GM19023 (cell line): ENCODE data around the gene ZNF764.
"Not testable (repeated sequence)": the region's sequence is repeated elsewhere in the genome, so short reads cannot be mapped to it uniquely, and the experiment has no call there.

Experiments used
- ATAC-seq: cut with Tn5 transposase; IDR thresholded peaks from one replicate; pipeline ENCODE4 v1.9.1; 2021; ENCODE audit warnings: mild to moderate bottlenecking, moderate library complexity; ENCODE audit not compliant: unreplicated experiment

Gene ZNF764

DNA sequence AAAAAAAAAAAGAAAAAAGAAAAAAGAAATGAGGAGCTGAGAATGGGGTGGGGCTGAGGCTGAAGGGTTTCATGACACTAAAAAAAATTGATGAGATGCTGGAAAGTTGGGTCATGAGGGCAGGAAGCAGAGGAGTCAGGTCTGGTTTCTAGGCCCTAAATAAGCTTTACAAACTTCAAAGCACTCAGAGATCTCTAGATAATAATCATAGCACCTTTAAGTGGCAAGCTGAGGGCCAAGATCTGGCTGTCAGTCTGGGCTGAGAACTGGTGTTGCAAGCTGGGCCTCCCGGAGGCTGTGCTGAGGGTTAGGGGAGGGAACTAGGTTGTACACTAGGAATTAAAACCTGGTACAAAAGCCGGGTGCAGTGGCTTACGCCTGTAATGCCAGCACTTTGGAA lies 6.4 kb downstream of the ZNF764 start:
- ATAC-seq, result no peak

DNA sequence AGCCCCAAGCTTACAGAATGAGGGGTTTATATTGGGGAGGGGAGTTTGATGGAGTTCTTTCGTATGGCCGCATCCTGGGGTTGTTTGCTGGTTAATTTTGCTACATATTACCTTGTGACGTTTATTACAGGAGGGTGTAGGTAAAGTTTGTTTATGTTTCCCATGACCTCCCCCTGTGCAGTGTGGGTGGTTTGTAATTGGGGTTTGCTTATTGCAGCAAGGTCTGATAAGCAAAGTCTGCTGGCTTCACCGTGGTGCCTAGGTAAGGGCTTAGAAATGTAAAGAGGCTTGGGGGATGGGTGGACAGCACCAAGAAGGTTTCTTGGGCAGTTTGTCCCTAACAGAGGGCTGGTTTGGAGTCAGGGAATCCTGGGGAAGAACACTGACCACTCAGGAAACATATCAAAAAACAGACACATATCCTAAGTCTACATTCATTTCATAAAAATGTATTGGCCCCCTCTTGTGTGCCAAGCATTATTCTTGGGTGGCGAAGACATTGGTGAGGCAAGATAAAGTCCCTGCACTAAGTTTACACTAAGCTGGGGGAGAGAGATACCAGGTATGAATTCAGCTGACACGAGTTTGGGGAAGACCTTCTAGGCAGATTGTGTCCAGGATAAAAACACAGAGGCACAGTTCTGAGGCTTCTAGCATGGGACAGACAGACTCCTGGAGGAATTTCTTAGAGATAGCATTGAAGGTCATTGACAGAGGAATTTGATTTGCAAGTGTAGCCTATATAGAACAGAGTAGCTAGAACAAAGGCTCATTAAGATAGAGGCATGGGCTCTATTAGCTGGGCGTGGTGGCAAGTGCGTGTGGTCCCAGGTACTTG lies 9.5 kb downstream of the ZNF764 start:
- no peak for ATAC-seq

- ATAC-seq, result no peak
These were observed 12.1 kb downstream of the ZNF764 start for GRCh38 chr16:30546115-30546514.

DNA sequence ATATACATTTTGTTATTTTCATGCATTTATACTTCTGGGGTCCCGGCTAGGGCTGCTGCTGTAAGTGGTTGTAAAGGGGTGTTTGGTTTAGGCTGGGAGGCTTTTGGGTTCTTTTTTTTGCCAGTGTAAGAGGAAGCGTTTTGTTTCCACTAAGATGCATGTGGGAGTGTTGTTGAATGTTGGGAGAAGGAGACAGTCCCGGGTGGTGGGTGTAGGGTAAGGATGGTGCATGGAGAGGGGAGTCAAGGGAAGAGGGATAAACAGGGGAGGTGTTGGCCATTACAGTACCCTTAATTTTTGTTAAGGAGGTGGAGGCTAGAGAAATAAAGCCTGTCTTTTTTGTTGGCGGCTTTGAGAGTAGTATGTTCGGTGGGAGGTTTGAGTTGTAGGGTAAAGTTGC lies 15.1 kb downstream of the ZNF764 start:
- ATAC-seq, result no peak

DNA sequence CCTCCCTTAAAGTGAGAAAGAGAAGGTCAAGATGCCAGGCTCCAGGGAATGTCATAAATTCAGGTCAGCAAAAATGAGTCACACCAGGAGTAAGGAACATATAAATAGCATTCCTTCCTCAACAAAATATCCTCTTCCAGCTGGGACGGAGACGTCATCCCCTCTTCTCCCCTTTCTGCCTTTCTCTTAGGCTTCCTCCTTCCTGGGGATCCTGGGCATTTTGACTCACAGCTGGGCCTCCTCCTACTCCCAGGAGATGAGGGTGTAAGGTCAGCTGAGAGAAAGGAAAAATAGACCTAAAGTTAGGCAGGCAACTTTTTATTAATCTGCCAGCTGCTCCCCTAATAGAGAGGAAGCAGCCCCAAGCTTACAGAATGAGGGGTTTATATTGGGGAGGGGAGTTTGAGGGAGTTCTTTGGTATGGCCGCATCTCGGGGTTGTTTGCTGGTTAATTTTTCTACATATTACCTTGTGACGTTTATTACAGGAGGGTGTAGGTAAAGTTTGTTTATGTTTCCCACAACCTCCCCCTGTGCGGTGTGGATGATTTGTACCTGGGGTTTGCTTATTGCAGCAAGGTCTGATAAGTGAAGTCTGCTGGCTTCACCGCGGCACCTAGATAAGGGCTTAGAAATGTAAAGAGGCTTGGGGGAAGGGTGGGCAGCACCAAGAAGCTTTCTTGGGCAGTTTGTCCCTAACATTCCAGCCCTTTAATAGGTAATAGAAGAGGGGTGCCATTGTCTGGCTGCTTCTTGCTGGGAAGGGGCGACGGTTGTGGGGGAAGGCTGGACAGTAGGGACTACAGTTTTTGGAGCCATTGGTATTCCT lies 16.5 kb downstream of the ZNF764 start:
- ATAC-seq, result no peak

DNA sequence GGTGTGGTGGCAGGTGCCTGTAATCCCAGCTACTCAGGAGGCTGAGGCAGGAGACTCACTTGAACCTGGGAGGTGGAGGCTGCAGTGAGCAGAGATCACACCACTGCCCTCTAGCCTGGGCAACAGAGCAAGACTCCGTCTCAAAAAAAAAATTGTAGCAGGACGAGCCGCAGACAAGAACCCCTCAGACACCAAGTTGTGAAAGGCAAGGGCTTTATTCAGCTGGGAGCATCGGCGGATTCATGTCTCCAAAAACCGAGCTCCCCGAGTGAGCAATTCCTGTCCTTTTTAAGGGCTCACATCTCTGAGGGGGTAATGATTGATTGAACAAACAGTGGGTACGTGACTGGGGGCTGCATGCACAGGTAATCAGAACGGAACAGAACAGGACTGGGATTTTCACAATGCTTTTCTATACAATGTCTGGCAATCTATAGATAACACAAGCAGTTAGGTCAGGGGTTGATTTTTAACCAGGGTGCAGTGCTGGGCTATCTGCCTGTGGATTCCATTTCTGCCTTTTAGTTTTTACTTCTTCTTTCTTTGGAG lies 17.2 kb downstream of the ZNF764 start:
- not testable (repeated sequence) for ATAC-seq

- ATAC-seq, result not testable (repeated sequence)
These were observed 18.1 kb downstream of the ZNF764 start for GRCh38 chr16:30539986-30540526.

- no peak for ATAC-seq
These were observed 18.9 kb downstream of the ZNF764 start for GRCh38 chr16:30539000-30539964.

DNA sequence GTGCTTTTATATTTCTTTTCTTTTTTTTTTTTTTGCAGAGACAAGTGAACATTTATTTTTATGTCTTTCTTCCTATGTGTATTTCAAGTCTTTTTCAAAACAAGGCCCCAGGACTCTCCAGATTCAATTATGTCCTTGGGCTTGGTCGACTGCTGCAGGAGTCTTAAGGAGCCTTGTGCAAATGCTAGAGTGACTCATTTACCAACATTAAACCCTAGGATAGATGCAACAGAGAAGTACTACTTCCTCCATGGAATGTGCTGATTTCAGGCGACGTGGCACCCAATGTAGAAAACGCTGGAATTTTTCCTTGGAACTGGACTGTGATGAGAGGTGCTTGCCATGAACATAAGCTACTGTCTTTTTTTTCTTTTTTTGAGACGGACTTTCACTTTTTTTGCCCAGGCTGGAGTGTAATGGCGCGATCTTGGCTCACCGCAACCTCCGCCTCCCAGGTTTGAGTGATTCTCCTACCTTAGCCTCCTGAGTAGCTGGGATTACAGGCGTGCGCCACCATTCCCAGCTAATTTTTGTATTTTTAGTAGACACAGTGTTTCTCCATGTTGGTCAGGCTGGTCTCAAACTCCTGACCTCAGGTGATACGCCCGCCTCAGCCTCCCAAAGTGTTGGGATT lies 21.7 kb downstream of the ZNF764 start:
- ATAC-seq, result not testable (repeated sequence)

DNA sequence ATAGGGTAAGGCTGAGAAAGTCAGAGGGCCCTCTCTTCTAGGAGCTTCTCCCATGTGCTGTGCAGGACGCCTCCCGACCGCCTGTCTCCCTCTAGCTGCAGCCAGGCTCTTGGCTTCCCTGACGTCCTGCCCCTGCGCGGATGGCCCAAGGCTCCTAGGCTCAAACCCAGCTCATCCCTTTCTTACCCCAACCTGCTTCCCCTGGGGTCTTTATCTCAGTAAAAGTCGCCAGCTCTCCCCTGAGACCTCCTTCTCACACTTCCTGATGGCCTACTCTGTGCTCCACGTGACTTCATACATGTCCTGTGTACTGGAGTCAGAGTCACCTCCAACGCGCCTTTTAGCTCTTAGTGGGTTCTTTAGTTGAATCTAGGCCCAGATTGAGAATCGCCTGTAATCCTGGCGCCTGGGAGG lies 22.4 kb downstream of the ZNF764 start:
- no peak for ATAC-seq

GRCh38 chr16:30535106-30535776 lies 22.9 kb downstream of the ZNF764 start:
- no peak for ATAC-seq

DNA sequence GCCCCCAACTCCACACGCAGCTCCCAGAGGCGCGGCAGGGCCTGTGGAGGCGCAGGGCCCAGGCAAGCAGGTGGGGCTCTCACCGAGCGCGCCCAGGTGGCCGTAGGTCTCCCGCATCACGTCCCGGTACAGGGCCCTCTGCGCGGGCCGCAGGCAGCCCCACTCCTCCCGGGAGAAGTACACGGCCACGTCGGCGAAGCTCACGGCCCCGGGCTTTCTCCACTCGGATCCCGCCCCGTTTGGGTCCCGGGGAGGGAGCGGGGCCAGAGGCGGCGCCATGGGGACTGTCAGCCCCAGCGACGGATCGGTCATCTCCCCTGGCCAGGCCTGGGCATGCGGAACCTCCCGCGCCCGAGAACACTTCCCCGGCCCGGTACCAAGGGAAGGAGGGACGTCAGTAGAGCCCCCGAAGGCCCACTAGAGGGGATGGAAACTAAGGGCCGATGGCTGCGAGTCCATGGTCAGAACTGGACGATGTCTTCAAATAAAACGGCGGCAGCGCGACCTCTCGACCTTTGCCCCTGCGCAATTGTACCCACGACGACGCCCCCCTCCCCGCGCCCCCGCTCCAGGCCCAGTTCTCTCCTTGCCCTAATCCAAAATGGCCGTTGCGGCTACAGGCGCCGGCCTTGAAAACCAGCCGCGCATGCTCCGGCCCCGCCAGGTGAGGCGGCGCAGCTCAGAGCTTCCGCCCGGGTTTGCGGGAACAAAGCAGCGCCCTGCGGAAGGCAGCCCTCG lies 23.6 kb downstream of the ZNF764 start, which contains the start of gene ZNF747:
Gene ZNF747, minus strand, starts transcription at position 491 of the 738 bp plus-strand sequence. Its CDS starts 179 bp downstream, at position 312.
- peak; percentile 63 for ATAC-seq

DNA sequence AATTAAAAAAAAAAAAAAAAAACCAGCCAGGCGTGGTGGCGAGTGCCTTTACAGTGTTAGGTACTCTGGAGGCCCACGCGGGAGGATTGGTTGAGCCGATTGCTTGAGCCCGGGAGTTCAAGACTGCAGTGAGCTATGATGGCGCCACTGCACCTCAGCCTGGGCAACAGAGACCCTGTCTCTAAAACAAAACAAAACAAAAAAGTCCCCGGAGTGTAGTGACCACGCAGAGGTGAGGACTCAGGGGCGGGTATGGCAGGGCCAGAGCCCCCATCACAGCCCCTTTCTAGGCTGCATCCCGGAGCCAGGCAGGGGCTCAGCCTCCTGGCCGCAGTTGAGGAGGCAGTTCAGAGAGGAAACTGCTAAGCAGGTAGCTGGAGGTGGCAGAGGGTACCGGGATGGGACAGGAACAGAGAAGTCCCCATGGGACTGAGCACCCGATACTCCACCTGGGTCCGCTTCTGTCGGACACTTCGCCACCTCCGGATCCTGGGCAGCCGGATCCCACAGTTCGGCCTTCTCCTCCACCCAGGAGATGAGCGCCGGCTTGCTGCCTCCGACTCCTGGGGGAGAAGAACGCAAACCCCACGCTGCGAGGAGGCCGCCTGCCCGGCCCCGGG lies 24.3 kb downstream of the ZNF764 start:
- no peak for ATAC-seq

DNA sequence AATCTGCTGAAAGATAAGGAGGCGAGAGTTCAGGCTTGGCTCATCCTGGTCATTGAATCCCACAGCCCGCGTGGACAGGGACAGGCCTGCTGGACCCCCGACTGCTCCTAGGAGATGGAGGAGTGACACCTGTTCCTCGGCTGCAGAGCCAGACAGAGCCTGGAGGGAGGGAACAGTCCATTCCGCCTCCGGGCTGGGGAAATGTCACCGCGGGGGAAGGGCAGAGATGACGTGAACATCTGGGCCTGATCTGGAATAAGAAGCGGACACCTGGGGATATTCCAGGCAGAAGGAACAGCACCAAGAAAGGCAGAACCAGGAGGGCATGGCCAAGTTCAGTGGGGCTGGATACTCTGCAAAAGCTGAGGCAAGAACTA lies 25.0 kb downstream of the ZNF764 start:
- no peak for ATAC-seq

GRCh38 chr16:30532285-30533145 lies 25.7 kb downstream of the ZNF764 start:
- no peak for ATAC-seq

DNA sequence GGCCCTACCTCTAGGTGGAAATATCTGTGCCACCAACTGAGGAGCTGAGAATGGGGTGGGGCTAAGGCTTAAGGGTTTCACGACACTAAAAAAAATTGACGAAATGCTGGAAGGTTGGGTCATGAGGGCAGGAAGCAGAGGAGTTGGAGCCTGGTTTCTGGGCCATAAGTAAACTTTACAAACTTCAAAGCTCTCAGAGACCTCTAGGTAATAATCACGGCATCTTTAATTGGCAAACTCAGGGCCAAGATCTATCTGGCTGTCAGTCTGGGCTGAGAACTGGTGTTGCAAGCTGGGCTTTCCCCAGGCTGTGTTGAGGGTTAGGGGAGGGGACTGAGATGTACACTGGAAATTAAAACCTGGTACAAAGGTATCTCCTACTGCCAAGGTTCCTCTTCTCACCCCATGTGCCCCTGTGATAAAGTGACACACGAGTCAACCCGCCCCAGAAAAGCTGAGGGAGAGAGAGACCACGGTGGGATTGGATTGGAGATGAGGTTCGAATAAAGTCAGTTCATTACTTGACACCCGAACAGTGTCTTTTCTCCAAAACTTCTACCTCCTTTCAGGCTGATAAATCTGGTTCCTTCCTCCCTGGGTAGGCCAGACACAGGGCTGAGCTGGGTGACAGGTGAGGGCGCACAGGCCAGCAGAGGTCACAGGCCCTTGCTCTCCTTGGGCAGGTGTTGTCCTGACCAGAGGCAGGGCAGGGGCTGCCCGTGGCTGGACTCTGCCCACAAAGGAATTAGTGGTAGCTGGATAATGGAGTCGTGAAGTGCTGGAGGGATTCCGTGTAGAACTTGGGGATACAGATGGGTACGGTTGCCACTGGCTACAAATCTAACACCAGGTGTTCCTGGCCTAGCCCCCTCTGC lies 27.8 kb downstream of the ZNF764 start:
- no peak for ATAC-seq
